Mesothelial cell of epicardium (in vitro differentiated cells): ENCODE data around the gene KRTAP13-1. TPM values are rescaled to one million over a fixed set of nuclear protein-coding genes. Genes with fewer than 3 reads are reported as not detected.

Source experiments
- DNase-seq, 2 experiments: peaks; one replicate each; pipeline ENCODE4 v3.0.0; 2021; ENCODE audit warnings: low spot score in 2 of 2; ENCODE audit not compliant: unreplicated experiment in 2 of 2
- H3K27ac Mint-ChIP-seq: 2 replicates; pipeline ENCODE4 v1.8.0; 2021; ENCODE audit warnings: mixed read lengths
- H3K27me3 Mint-ChIP-seq: 2 replicates; pipeline ENCODE4 v1.8.0; 2021; ENCODE audit warnings: low read depth, mixed read lengths
- H3K36me3 Mint-ChIP-seq: 2 replicates; pipeline ENCODE4 v1.8.0; 2021; ENCODE audit warnings: mixed read lengths
- H3K4me1 Mint-ChIP-seq: 2 replicates; pipeline ENCODE4 v1.8.0; 2021; ENCODE audit warnings: mixed read lengths
- H3K4me3 Mint-ChIP-seq: 2 replicates; pipeline ENCODE4 v1.8.0; 2021; ENCODE audit warnings: mild to moderate bottlenecking, moderate library complexity, mixed read lengths
- H3K9me3 Mint-ChIP-seq: 2 replicates; pipeline ENCODE4 v1.8.0; 2021; ENCODE audit warnings: mixed read lengths
- CTCF ChIP-seq: fragments of 200-600 bp; sonication (generic); IDR thresholded peaks from one replicate; pipeline ENCODE4 v1.5.0; 2021; ENCODE audit warnings: antibody characterized with exemption; ENCODE audit not compliant: unreplicated experiment
- total RNA-seq: library from RNA; stranded (reverse); gene quantifications from 3 replicates; pipeline ENCODE4 v1.2.1, GENCODE V29; 2021

The KRTAP13-1 gene
- total RNA-seq, result not detected in 3 replicates

- no peak for TF ChIP-seq CTCF
- H3K4me1 Mint-ChIP-seq, result peaks cover 4% of the 10 kb centered on the region
- H3K4me3 Mint-ChIP-seq, result no peak within 1 kb of the TSS
- H3K36me3 Mint-ChIP-seq, result no peaks in the 10 kb centered on the region
- H3K27ac Mint-ChIP-seq, result no peak within 1 kb of the TSS
- peaks cover 5% of the 10 kb centered on the region for H3K9me3 Mint-ChIP-seq
- no peak for DNase-seq
- peaks cover 15% of the 10 kb centered on the region for H3K27me3 Mint-ChIP-seq
Observed at GRCh38 chr21:30395731-30396130, at the start of gene KRTAP13-1. KRTAP13-1 (plus strand) TSS chr21:30396031; CDS start chr21:30396087, 56 bp downstream.

GRCh38 chr21:30348506-30348905, 47.3 kb upstream of the KRTAP13-1 start, which contains the start of gene KRTAP23-1:
KRTAP23-1 (minus strand) TSS chr21:30348606; CDS start chr21:30348606, 0 bp downstream.
- Mint-ChIP-seq H3K27ac (no peak within 1 kb of the TSS), H3K27me3 (peaks cover 5% of the 10 kb centered on the region), H3K4me3 (no peak within 1 kb of the TSS), H3K9me3 (peaks cover 12% of the 10 kb centered on the region), H3K36me3 (no peaks in the 10 kb centered on the region), H3K4me1 (peaks cover 5% of the 10 kb centered on the region)
- no peak for TF ChIP-seq CTCF
- no peak for DNase-seq

GRCh38 chr21:30349572-30349971, 46.3 kb upstream of the KRTAP13-1 start:
- no peak overlapping the region for H3K27ac Mint-ChIP-seq
- peaks cover 5% of the 10 kb centered on the region for H3K4me1 Mint-ChIP-seq
- TF ChIP-seq CTCF, result no peak
- no peak for DNase-seq
- peaks cover 11% of the 10 kb centered on the region for H3K9me3 Mint-ChIP-seq
- H3K4me3 Mint-ChIP-seq, result no peak overlapping the region
- H3K36me3 Mint-ChIP-seq, result no peaks in the 10 kb centered on the region
- peaks cover 10% of the 10 kb centered on the region for H3K27me3 Mint-ChIP-seq

- H3K4me1 Mint-ChIP-seq, result peaks cover 5% of the 10 kb centered on the region
- H3K36me3 Mint-ChIP-seq, result no peaks in the 10 kb centered on the region
- DNase-seq, result no peak
- H3K27me3 Mint-ChIP-seq, result peaks cover 19% of the 10 kb centered on the region
- no peak overlapping the region for H3K4me3 Mint-ChIP-seq
- H3K27ac Mint-ChIP-seq, result no peak overlapping the region
- TF ChIP-seq CTCF, result no peak
- no peaks in the 10 kb centered on the region for H3K9me3 Mint-ChIP-seq
Observed at GRCh38 chr21:30351534-30351933, 44.3 kb upstream of the KRTAP13-1 start.

- Mint-ChIP-seq H3K27ac (no peak overlapping the region), H3K27me3 (peaks cover 22% of the 10 kb centered on the region), H3K9me3 (no peaks in the 10 kb centered on the region), H3K4me1 (peaks cover 5% of the 10 kb centered on the region), H3K36me3 (no peaks in the 10 kb centered on the region), H3K4me3 (no peak overlapping the region)
- DNase-seq, result no peak
- no peak for TF ChIP-seq CTCF
Observed at GRCh38 chr21:30354308-30355005, 41.4 kb upstream of the KRTAP13-1 start.
